GM21786 (cell line): ENCODE data around the gene TCEAL4.
"Not testable (repeated sequence)": the region's sequence is repeated elsewhere in the genome, so short reads cannot be mapped to it uniquely, and the experiment has no call there.

Experiments used
- ATAC-seq: cut with Tn5 transposase; IDR thresholded peaks from one replicate; pipeline ENCODE4 v1.9.1; 2021; ENCODE audit not compliant: unreplicated experiment

The TCEAL4 gene

DNA sequence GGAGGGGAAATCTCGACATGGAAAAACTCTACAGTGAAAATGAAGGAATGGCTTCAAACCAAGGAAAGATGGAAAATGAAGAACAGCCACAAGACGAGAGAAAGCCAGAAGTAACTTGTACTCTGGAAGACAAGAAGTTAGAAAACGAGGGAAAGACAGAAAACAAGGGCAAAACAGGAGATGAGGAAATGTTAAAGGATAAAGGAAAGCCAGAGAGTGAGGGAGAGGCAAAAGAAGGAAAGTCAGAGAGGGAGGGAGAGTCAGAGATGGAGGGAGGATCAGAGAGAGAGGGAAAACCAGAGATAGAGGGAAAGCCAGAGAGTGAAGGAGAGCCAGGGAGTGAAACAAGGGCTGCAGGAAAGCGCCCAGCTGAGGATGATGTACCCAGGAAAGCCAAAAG lies 1.3 kb downstream of the TCEAL4 start:
- ATAC-seq = no peak

DNA sequence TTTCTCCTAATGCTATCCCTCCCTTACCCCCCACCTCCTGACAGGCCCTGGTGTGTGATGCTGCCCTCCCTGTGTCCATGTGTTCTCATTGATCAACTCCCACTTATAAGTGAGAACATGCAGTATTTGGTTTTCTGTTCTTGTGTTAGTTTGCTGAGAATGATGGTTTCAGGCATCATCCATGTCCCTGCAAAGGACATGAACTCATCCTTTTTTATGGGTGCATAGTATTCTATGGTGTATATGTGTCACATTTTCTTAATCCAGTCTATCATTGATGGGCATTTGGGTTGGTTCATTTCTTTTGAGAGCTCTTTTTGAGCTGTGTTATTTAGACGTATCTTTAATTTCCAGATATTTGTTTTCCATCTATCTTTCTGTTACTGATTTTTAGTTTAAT lies 7.0 kb downstream of the TCEAL4 start:
- ATAC-seq = not testable (repeated sequence)

DNA sequence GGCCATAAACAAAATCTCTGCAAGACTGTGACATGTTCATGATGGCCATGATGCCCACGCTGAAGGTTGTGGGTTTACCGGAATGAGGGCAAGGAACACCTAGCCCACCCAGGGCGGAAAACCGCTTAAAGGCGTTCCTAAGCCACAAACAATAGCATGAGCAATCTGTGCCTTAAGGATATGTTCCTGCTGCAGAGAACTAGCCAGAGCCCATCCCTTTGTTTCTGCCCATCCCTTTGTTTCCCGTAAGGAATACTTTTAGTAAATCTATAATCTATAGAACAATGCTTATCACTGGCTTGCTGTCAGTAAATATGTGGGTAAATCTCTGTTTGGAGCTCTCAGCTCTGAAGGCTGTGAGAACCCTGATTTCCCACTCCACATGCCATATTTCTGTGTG lies 9.9 kb downstream of the TCEAL4 start:
- ATAC-seq = not testable (repeated sequence)

DNA sequence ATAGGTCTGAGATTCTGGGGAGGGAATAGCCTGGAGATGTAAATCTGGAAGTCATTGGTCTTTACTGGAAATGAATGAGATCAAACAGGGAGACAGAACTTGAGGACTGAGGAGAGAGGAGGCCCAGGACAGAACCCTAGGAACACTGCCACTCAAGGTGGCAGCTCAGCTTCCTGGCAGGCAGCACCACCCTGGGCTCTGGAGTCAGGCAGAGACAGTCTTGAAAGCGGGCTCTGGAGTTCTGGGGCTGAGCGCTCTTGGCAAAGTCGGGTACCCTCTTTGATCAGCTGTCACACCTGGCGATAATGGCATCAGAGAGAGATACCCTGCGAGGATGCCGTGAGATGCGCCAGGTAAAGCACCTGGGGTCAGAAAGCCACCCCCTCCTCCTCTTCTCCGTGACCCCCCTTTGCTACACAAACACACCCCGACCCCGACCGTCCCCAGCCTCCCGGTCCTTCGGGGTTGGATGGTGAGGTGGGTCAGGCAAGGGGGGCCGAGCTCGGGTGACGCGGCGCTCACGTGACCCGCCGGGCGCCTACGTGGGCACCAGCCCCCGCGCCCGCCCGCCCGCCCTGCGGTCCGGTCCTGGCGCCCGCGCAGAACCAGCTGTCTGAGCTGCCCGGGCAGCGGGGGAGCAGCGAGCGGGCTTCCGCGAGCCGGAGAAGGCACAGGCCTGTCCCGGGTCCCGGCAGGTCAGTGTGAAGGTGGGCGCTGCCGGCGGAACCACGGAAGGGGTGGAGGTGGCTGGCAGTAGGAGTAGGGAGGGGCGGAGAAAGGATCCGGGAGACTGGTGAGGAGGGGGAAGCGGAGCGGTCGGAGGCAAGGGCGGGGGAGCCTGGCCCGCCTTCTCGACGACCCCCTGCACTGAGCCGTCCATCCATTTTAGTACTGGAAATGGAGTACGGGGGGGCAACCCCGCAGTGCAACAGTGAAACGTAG lies 22.3 kb downstream of the TCEAL4 start, which contains the start of gene TCEAL3:
TSS of gene TCEAL3 (plus strand) at position 600 of the 942 bp plus-strand sequence. CDS start 1,102 bp downstream, outside the sequence.
- ATAC-seq = peak; percentile 69

DNA sequence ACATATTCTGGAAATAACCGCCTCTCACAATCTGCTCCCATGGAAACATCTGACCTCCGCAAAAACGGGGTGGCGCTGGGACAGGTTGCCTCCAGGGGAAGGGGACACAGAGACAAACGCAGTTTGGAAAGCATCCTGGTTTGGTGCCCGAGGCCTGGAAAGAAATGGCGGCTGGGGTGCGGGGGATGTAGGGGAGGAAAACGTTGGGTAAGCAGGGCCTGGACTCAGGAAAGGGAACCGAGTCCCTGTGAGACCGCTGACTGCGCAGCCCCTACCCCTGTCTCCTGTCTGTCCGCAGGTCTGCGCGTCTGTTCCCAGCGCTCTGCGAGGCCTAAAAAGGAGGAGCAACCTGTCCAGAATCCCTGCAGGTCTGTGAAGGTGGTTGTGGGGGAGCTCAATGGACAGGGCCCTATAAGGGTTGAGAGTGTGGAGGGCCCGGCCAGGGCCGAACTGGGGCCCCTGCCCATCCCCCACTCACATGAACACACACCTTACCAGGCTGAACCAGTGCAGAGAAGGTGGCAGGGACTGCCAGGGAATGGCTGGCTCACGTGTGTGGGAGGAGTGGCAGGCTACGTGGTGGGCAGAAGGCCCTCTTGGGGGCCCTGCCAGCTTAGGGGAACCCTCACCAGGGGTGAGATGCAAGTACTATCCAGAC lies 23.1 kb downstream of the TCEAL4 start:
- ATAC-seq = peak; percentile 11

DNA sequence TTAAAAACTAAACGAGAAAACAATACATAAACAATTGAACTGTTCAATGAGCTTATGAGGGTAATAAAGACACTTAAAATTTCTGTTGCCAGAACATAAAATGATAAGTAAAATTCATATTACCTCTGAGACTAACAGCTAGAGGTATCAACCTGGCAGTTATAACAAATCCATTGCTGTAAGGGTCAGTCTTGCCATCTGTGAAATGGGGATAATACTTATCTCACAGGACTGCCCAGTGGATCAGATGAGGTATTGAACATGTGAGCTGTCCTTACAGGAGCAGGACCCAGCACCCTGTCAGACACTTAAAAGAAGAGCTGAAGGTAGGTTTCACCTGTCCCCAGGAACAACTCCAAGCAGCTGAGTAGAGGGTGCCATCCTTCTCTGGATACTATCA lies 25.0 kb downstream of the TCEAL4 start:
- no peak for ATAC-seq

DNA sequence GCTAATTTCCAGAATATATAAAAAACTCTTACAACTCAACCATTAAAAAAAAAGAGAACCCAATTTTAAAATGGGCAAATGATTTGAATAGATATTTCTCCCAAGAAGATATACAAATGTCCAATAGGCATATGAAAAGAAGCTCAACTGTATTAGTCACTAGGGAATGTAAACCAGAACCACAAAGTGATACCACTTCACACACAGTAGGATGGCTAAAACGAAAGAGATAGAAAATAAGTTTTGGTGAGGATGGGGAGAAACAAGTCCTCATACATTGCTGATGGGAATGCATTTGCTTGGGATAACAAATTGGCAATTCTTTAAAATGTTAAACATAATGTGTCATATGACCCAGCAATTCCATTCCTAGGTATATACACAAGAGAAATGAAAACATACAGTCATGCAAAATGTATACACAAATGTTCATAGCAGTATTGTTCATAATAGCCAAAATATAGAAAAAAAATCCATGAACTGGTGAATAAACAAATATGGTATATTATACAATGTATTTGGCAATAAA lies 28.1 kb downstream of the TCEAL4 start:
- no peak for ATAC-seq

DNA sequence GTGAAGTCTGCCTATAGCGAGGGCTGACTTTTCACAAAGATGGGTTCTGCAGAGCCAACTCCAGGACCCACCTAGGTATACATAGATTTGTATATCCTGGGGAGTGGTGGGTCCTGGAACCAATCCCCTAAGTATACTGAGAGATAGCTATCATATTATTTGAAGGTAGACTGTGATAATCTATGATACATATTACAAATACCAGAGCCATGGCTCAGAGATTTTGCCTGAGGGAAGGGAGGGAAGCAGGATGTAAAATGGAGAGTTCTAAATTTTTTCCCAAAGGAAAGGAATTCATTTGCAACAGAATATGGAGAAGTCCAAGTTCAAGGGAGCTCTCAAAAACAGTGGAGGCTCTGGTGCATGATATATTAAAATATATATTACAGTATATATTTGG lies 29.7 kb downstream of the TCEAL4 start:
- ATAC-seq = no peak

DNA sequence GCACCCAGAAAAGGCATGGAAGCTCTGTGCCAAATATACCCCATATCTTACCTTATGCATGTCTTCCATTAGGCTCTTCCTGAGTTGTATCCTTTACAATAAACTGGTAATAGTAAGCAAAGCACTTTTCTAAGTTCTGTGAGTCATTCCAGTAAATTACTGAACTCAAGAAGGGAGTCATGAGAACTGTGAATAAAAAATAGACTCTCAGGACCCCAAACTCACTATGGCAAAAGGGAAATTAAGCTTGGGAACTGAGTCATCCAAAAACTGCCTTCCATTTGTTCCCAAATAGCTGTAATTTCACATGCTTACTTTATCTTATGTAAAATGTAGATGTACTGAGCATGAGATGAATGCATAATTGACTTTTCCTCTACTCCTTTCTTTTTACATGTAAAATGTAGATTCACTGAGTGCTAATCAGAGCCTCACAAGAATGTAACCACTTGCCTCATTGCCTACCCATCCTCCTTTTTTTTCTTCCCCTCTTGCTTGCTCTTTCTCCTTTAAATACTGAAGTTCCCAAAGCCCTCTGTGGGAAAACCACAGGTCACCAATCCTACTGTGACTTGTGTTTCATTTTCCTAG lies 30.6 kb downstream of the TCEAL4 start:
- no peak for ATAC-seq

DNA sequence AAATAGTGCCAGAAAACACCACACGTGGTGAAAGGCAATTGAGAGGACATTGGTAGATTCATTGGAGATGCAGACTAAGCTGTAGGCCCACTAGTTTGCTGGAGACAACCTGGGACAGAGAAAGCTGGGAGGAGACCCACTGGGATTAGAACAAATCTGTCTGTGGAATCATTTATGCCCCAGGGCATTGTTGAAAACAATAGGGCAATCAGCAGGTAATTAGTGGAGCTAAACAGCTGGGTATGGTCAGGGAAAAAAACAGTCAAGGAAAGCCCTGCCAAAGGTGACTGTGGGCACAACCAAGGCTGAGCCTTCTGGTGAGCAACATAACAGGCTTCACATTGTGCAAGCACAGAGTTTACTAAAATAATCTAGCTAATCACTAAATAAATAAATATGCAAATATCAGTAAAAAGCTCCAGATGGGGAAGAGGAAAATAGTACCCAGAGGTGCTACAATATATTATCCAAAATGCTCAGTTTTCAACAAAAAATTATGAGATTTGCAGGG lies 31.4 kb downstream of the TCEAL4 start:
- no peak for ATAC-seq

DNA sequence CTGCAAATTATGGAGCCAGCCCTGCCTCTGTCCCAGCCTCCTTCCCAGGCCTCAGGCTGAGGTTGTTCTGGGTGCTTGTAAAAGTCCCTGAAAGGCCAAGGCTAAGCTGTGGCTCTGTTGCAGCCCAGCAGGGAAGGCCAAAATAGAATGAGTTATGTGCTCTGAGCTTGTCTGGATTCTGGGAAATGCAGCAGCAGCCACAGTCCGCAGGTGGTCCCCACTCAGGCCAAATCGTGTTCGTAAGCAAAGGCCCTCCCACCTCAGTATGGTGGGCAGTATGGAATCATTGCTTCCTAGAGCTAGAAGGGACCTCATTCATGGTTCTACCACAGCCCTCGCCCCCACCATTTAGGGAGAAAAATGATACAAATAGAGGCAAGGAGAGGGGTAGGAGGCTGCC lies 38.8 kb downstream of the TCEAL4 start:
- no peak for ATAC-seq

DNA sequence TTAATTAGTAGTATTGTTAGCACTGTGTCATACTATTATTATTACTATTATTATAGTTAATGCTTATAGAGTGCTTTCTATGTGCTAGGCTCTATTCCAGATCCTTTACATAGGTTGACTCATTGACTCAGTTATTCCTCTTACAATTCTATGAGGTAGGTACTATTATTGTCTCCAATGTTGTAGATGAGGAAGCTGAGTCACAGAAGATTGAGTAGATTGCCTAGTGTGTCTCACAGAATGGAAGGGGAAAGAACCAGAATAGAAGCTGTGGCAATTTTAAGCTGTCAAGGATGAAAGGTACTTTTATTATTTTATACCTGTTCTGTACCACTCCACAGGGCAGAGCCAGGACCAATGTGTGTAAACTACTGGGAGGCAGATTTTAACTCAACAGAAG lies 41.5 kb downstream of the TCEAL4 start:
- ATAC-seq = no peak

DNA sequence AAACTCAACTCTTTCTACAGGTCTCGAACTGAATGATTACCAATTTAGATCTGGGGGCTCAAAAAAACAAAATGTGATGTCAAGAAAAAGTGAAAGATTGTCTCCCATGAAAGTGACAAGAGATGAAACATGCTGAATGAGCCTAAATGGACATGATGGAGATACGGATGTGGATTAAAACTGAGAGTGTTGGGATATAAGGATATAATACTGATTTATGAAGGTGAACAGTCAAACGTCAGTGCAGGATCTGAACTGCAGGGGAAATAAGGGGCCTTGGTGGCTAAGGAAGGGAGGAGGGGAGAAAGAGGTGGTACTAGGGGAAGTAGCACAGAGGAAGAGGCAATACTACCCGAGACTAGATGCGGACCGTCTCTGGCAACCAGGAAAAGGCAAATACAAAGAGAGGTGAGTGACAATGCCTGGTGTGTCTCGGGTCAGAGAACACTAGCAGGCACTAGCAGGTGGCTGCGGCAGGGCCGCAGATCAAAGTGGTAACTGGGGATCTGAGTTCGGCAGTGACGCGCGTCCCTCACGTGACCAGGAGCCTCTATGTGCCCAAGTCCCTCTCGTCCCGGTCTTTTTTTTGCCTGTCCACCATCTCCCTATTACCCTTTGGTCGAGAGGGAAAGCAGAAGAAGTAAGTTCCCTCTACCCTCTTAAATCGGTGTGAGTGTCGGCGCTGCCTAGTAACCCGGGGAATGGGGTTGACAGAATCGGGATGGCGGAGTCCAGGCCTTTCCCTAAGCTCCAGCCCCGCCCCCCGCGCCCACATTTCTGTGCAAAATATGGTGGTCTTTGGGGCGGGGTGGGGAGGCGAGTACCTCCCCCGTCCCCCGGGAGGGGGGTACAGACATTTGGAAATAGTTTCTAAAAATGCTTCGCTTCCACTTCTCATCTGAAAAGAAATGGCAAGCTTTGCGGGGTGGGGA lies 43.3 kb downstream of the TCEAL4 start, which contains the start of gene TCEAL1:
TSS of gene TCEAL1 (plus strand) at position 590 of the 932 bp plus-strand sequence. CDS start 942 bp downstream, outside the sequence.
- ATAC-seq = peak; percentile 70

DNA sequence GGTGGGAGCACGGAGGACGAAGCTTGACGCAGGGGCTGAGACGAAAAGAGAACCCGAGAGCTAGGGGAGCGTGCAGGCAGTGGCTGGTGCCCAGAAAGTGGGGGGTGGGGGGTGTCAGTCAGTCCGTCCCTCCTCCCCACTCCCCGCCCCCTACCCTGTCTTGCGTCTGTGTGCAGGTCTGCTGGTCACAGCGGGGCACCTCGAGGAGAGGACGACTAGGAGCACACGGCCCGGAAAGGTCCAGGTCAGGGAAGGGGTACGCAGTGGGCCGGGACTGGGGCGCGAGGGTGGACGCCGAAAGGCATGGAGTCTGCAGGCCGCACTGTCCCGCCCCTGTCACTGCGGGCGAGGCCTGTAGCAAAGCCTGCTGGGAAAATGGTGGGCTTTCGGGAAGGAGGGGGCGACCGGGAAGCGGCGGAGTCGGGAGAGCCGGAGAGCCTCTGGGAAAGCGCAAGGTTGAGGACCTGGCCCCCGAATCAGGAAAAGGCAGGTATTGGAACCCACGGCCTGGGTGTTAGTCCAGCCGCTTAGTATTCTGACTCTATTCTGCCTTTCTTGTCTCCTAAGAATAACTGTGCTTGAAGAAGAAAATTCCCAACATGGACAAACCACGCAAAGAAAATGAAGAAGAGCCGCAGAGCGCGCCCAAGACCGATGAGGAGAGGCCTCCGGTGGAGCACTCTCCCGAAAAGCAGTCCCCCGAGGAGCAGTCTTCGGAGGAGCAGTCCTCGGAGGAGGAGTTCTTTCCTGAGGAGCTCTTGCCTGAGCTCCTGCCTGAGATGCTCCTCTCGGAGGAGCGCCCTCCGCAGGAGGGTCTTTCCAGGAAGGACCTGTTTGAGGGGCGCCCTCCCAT lies 44.2 kb downstream of the TCEAL4 start:
- ATAC-seq = no peak

DNA sequence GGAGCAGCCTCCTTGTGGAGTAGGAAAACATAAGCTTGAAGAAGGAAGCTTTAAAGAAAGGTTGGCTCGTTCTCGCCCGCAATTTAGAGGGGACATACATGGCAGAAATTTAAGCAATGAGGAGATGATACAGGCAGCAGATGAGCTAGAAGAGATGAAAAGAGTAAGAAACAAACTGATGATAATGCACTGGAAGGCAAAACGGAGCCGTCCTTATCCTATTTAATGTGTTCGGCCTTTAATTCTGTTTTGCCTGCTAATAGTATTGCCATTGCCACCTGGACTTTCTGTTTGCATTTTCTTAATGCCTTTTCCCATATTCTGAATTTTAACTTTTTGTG lies 44.8 kb downstream of the TCEAL4 start:
- no peak for ATAC-seq

DNA sequence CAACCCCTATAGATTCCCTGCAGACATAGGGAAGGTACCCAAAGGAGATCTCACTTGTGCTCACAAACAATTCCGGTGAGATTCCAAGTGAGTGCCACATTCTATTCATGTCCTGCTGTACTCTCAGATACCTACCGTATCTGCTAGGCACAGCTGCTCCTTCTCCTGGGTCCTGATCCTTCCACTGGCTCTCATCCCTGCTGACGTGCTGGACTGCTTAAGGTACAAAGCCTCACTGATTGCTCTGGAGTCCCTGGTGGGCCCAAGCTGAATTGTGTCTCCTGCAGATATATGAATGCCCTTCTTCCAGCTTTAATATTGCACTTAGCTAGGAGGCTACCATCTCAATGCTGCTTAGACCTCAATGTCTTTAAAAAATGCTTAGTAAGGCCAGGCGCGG lies 45.8 kb downstream of the TCEAL4 start:
- no peak for ATAC-seq

DNA sequence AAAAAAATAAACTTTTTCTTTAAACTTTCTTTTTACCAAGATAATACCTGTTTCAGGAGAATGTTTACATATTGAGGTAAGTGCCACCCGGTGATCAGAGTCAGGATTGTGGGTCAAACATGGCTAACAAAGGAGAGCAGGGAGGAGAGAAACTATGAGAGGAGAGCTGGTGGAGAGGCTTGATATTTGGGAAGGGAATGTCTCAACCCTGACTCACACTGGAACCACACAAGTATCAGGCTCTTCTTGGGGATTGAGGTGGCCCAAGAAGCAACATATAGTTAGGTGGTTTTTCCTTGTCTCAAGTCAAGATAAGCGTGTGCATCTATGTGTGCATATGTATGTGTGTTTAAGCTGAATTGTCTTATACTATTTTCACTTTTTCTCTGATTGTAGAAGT lies 50.1 kb downstream of the TCEAL4 start:
- ATAC-seq = no peak
